VCaP (cell line): ENCODE measurements around the gene NAT16.

ENCODE experiments used
- H3K27ac ChIP-seq: fragments of 450-650 bp; 2 replicates; pipeline ENCODE4 v1.5.1; 2017
- TF ChIP-seq, protein P1 (sequence below): fragments of 450-650 bp; conservative IDR thresholded peaks from 2 replicates; pipeline ENCODE4 v1.5.1; 2017; ENCODE audit warnings: mild to moderate bottlenecking, moderate library complexity

NAT16 gene

DNA sequence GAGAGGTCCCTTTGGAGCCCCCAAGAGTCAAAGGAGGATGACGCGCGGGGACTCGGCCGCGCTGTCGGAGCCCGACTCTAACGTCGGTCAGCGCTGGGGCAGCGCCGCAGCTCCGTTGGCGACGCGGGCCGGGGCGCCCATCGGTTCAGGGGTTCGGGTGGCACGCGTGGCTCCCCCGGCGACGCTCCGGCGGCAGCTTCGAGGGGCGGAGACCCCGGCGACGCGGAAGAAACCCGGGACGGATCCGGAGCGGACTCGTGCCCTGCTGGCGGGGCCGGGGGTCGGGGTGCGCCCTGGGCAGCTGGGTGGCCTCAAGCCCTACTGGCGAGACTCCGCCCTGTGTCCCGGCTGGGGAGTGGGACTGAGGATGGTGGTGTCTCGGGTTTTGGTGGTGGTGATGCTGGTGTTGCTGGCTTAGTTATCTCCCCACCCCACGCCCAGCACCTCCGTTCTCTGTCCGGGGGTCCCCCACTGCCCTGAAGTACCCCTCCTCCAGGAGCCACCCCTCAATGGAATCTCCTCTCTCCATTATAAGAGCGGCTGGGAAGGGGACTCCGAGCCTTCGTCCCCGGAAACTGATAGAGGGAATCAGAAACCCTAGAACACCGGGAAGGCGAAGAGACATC, at the start of gene NAT16:
TSS of gene NAT16 (minus strand) at position 164 of the 626 bp plus-strand sequence. CDS start 5,486 bp downstream, outside the sequence.
- TF ChIP-seq, protein P1, sequence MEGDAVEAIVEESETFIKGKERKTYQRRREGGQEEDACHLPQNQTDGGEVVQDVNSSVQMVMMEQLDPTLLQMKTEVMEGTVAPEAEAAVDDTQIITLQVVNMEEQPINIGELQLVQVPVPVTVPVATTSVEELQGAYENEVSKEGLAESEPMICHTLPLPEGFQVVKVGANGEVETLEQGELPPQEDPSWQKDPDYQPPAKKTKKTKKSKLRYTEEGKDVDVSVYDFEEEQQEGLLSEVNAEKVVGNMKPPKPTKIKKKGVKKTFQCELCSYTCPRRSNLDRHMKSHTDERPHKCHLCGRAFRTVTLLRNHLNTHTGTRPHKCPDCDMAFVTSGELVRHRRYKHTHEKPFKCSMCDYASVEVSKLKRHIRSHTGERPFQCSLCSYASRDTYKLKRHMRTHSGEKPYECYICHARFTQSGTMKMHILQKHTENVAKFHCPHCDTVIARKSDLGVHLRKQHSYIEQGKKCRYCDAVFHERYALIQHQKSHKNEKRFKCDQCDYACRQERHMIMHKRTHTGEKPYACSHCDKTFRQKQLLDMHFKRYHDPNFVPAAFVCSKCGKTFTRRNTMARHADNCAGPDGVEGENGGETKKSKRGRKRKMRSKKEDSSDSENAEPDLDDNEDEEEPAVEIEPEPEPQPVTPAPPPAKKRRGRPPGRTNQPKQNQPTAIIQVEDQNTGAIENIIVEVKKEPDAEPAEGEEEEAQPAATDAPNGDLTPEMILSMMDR: no peak
- H3K27ac ChIP-seq: no peak within 1 kb of the TSS

- TF ChIP-seq, protein P1: no peak
- no peak overlapping the region for H3K27ac ChIP-seq
Measured at GRCh38 chr7:101226721-101227120, 46.6 kb upstream of the NAT16 start.

- no peak overlapping the region for H3K27ac ChIP-seq
- TF ChIP-seq, protein P1: no peak
Measured at GRCh38 chr7:101225650-101226049, 45.6 kb upstream of the NAT16 start.

DNA sequence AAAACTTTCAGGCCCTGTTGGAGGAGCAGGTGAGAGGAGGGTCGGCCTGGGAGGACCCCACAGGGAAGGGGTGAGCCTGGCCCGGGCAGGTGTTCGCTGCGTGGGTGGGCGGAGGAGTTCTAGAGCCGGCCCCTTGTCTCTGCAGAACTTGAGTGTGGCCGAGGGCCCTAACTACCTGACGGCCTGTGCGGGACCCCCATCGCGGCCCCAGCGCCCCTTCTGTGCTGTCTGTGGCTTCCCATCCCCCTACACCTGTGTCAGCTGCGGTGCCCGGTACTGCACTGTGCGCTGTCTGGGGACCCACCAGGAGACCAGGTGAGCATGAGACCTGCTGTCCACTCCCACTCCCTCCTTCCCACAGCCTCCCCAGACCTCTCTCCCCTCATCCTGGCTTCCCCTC, 43.4 kb upstream of the NAT16 start:
- TF ChIP-seq, protein P1: no peak
- no peak overlapping the region for H3K27ac ChIP-seq

GRCh38 chr7:101222275-101222830, 42.3 kb upstream of the NAT16 start:
- no peak overlapping the region for H3K27ac ChIP-seq
- TF ChIP-seq, protein P1: no peak

DNA sequence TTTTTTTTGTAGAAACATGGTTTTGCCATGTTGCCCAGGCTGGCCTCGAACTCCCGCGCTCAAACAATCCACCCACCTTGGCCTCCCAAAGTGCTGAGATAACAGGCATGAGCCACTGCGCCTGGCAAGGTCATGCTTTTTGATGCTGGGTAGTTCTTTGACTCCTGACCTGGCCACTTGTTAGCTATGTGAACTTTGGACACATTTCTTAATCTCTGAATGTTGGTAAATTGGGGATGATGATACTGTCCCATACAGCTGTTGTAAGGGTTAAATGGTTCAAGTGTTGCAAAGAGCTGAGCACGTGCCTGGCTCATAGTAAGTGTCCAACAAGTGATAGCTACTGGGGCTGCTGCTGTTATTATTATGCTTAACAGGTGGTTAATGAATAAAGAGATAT, 40.2 kb upstream of the NAT16 start:
- H3K27ac ChIP-seq: no peak overlapping the region
- TF ChIP-seq, protein P1: no peak

GRCh38 chr7:101218236-101219125, 38.4 kb upstream of the NAT16 start:
- peak overlapping the region; percentile 84; the same call in 1 of the 2 replicates for H3K27ac ChIP-seq
- TF ChIP-seq, protein P1: no peak
